Measurements from ENCODE around the gene TMSB10.

GRCh38 chr2:84906108-84906899 lies 848 bp downstream of the TMSB10 start:
- TF ChIP-seq EZH2 (IDR thresholded peaks at IDR 0.05; ENCODE audit: insufficient read depth, poor library complexity, severe bottlenecking) (no peak), EZH2phosphoT487 (IDR thresholded peaks at IDR 0.05; ENCODE audit: insufficient read depth, low read depth) (no peak)
